Heart right ventricle (tissue), 16 donors: ENCODE results near the gene GSTK1. TPM values are rescaled to one million over a fixed set of nuclear protein-coding genes. Genes with fewer than 3 reads are reported as not detected.

Experiments
- ATAC-seq, 8 donors: fragments of 200-7000 bp; cut with Tn5 transposase; one replicate each; pipeline ENCODE4 v1.9.1; 2020; ENCODE audit warnings: mild to moderate bottlenecking in 8 of 8, moderate library complexity in 8 of 8, moderate number of reproducible peaks in 1 of 8
- DNase-seq, 2 donors: peaks; one replicate each; pipeline ENCODE4 v3.0.0-alpha.2; 2020
- H3K27ac ChIP-seq, 10 donors: fragments of 200-600 bp; sonication (generic) in 2 of 10; one replicate each; pipeline versions ENCODE4 v1.5.0 to v1.8.0; 2020 to 2022; ENCODE audit warnings: mild to moderate bottlenecking in 3 of 10
- H3K27me3 ChIP-seq, 7 donors: fragments of 200-600 bp; one replicate each; pipeline ENCODE4 v1.8.0; 2021 to 2022; ENCODE audit warnings: mild to moderate bottlenecking in 2 of 7
- H3K36me3 ChIP-seq, 9 donors: fragments of 200-600 bp; sonication (generic) in 1 of 9; one replicate each; pipeline versions ENCODE4 v1.5.0 to v1.8.0; 2020 to 2022; ENCODE audit warnings: mild to moderate bottlenecking in 2 of 9
- H3K4me1 ChIP-seq, 9 donors: fragments of 200-600 bp; sonication (generic) in 1 of 9; one replicate each; pipeline versions ENCODE4 v1.5.0 to v1.8.0; 2020 to 2022; ENCODE audit warnings: mild to moderate bottlenecking in 4 of 9
- H3K4me3 ChIP-seq, 10 donors: fragments of 200-600 bp; sonication (generic) in 2 of 10; one replicate each; pipeline versions ENCODE4 v1.5.0 to v1.8.0; 2020 to 2022; ENCODE audit warnings: mild to moderate bottlenecking in 7 of 10, moderate library complexity in 2 of 10
- H3K9me3 ChIP-seq, 11 donors: fragments of 200-600 bp in 10 of 11; sonication (generic) in 2 of 11; one replicate each; pipeline versions ENCODE4 v1.5.0 to v1.8.0; 2013 to 2022; ENCODE audit warnings: mild to moderate bottlenecking in 2 of 11, control low read depth in 1 of 11, moderate library complexity in 1 of 11
- WGBS, 2 donors: extraction: QIAGEN DNeasy Blood & Tissue Kit; methylation state at CpG; one replicate each; pipeline ENCODE4 v1.1.7; 2013; ENCODE audit warnings: inconsistent platforms in 1 of 2; 5-methylcytosine and 5-hydroxymethylcytosine counted together
- intact Hi-C, 10 donors: fragments of 100-400 bp; cut with DNase I; formaldehyde crosslinking; loops; one replicate each; pipeline versions ENCODE4 v1.11.1 to v1.14.2; 2022
- polyA plus RNA-seq, 2 donors: library from polyadenylated mRNA; stranded (reverse); fragments of 200-250 nt; gene quantifications; one replicate each; pipeline ENCODE4 v1.2.3, GENCODE V29; 2013
- total RNA-seq, 10 donors: library from RNA; stranded (reverse); fragmentation: NEBNext Ultra II Directional in 3 of 10; extraction: Animal tissue kit (Norgen Biotek cat#: 25700) in 3 of 10; gene quantifications; one replicate each; pipeline versions ENCODE4 v1.2.1 to v1.2.4, GENCODE V29; 2021 to 2023
- TF ChIP-seq, protein P1 (sequence below), 9 donors: fragments of 200-600 bp; sonication (generic) in 2 of 9; IDR thresholded peaks; one replicate each; pipeline versions ENCODE4 v1.5.0 to v1.8.0; 2021 to 2022; ENCODE audit warnings: antibody characterized with exemption in 9 of 9, mild to moderate bottlenecking in 5 of 9, moderate library complexity in 1 of 9
- donor health status: Arrhythmogenic right ventricular cardiomyopathy.
- donor health status: ischemic (EF 13 %, LVEDD 7.1; RV severe dilation, severe dysfunction).
- donor health status: healthy with polysubstance abuse.
- donor health status: DM: no; HTN: yes; CAD: no.
- donor health status: DM: no; HTN: no; CAD: no.
- donor health status: ischemic (EF 25% LVEDD 6.9; RV normal size, moderate dysfunction).
- donor health status: ischemic (EF 25% LVEDD 5.7; RV mildly dilated, moderate dysfunction).
- donor health status: healthy.
- donor health status: DM: yes; HTN: yes; CAD: no.
- donor health status: Ischemic cardiomyopathy.
- donor health status: ischemic (EF 35%, LVEDD 5.7; RV mildly dilated, moderate dysfunction).
- donor health status: nonischemic (EF 11% LVEDD 7.7; RV severe dilation, severe dysfunction).
- donor health status: DM: yes; HTN: yes; CAD: no.
- donor health status: PGD.
- donor health status: ischemic (EF 29% LVEDD 5.4; RV normal size, mild dysfunction).
- donor health status: nonischemic (EF 23%, LVEDD 6.1; RV moderate dilation, normal function).

The GSTK1 gene
- total and polyA plus RNA-seq, 12 donors = 136 to 317 (median 269) TPM

DNA sequence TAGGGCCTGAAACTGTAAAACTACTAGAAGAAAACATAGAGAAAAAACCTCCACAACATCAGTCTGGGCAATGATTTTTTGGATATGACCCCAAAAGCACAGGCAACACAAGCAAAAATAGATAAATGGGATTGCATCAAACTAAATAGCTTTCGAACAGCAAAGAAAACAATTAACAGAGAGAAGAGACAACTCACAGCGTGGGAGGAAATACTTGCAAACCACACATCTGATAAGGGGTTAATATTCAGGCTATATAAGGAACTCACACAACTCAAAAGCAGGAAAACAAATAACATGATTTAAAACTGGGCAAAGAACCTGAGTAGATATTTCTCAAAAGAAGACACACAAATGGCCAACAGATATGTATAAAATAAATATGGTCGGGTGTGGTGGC is 7.7 kb upstream of the GSTK1 start:
- Histone ChIP-seq H3K4me1 (peaks cover 0 to 26% (median 0%) of the 10 kb centered on the region in 9 donors), H3K9me3 (peaks cover 0 to 6% (median 0%) of the 10 kb centered on the region in 11 donors), H3K4me3 (no peak overlapping the region), H3K36me3 (no peaks in the 10 kb centered on the region), H3K27ac (no peak overlapping the region), H3K27me3 (no peaks in the 10 kb centered on the region)
- TF ChIP-seq, protein P1, sequence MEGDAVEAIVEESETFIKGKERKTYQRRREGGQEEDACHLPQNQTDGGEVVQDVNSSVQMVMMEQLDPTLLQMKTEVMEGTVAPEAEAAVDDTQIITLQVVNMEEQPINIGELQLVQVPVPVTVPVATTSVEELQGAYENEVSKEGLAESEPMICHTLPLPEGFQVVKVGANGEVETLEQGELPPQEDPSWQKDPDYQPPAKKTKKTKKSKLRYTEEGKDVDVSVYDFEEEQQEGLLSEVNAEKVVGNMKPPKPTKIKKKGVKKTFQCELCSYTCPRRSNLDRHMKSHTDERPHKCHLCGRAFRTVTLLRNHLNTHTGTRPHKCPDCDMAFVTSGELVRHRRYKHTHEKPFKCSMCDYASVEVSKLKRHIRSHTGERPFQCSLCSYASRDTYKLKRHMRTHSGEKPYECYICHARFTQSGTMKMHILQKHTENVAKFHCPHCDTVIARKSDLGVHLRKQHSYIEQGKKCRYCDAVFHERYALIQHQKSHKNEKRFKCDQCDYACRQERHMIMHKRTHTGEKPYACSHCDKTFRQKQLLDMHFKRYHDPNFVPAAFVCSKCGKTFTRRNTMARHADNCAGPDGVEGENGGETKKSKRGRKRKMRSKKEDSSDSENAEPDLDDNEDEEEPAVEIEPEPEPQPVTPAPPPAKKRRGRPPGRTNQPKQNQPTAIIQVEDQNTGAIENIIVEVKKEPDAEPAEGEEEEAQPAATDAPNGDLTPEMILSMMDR (IDR thresholded peaks at IDR 0.05) = no peak
- no peak for ATAC-seq
- DNase-seq = no peak
- 73 to 82% methylated on average over 3 of the region's 3 CpGs for WGBS, 2 donors
- intact Hi-C loops = no loop called here

DNA sequence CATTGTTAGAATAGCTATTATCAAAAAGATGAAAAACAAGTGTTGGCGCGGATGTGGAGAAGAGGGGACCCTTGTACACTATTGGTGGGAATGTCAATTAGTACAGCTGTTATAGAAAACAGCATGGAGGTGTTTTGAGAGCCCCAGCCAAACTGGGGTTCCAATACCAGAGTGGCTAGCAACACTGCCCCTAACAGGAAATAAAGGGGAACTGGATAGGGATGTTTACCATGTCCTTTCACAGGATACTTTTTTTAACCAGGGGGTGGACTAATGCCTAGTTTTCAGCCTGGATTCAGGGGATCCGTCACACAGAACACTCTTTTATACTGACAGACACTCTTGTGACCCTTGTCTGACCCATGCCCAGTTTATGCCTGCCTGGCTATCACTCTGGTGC is 6.9 kb upstream of the GSTK1 start:
- Histone ChIP-seq H3K4me1 (peaks cover 0 to 18% (median 0%) of the 10 kb centered on the region in 9 donors), H3K27ac (no peak overlapping the region), H3K27me3 (no peaks in the 10 kb centered on the region), H3K36me3 (no peaks in the 10 kb centered on the region), H3K4me3 (no peak overlapping the region), H3K9me3 (peaks cover 0 to 6% (median 0%) of the 10 kb centered on the region in 11 donors)
- intact Hi-C loops = no loop called here
- ATAC-seq (no peak), DNase-seq (no peak)
- TF ChIP-seq, protein P1 (IDR thresholded peaks at IDR 0.05) = peak in 1 of 9 donors; percentile 17
- WGBS, 2 donors = 84 to 85% methylated on average over 3 of the region's 3 CpGs

DNA sequence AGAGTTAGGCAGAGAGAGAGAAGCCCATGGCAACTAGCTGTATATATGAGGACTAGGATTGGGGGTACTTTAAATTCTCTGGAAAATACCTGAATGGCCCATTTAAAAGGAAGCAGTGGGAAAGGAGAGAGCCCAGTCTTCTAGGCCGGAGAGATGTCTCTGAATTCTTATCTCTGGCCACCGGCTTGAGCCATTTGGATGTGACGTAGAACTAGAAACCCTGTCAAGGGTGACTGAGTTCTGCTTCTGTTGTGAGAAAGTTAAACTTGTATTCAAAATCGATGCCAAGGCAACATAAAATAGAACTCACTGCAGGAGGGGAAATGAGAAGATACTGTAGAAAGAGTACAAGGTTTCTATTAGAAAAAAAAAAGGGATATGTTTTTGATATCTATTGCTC is 6.3 kb upstream of the GSTK1 start:
- ATAC-seq = no peak

DNA sequence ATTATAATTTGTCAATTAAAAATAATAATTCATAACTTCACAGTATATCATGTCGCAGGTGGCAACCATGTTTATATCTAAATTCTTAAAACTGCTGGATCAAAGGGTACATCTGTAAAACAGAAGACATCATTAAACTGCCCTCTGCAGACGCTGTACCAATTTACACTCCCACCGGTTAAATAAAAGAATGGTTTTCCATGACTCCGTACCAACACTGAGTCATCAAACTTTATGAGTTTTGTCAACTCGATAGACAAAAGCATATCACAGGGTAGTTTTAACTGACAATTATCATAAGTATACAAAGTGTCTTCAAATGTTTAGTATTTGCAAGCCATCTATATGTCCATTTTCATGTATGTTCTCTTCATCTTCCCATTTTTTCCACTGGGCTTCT is 5.7 kb upstream of the GSTK1 start:
- no peak for DNase-seq
- Histone ChIP-seq H3K4me3 (no peak overlapping the region), H3K27ac (no peak overlapping the region), H3K36me3 (no peaks in the 10 kb centered on the region), H3K27me3 (no peaks in the 10 kb centered on the region), H3K4me1 (peaks cover 0 to 8% (median under 1%) of the 10 kb centered on the region in 9 donors), H3K9me3 (peaks cover 0 to 6% (median 0%) of the 10 kb centered on the region in 11 donors)
- ATAC-seq = no peak
- intact Hi-C loops = no loop called here
- TF ChIP-seq, protein P1 (IDR thresholded peaks at IDR 0.05) = no peak
- WGBS, 2 donors = 85 to 90% methylated on average over 5 of the region's 5 CpGs

More for the DNA sequence above, 6.3 kb upstream of the GSTK1 start:
- Histone ChIP-seq H3K4me3 (no peak overlapping the region), H3K9me3 (peaks cover 0 to 6% (median 0%) of the 10 kb centered on the region in 11 donors), H3K36me3 (no peaks in the 10 kb centered on the region), H3K4me1 (peaks cover 0 to 12% (median 0%) of the 10 kb centered on the region in 9 donors), H3K27me3 (no peaks in the 10 kb centered on the region), H3K27ac (no peak overlapping the region)
- DNase-seq = no peak
- TF ChIP-seq, protein P1 (IDR thresholded peaks at IDR 0.05) = no peak
- 79 to 84% methylated on average over 4 of the region's 4 CpGs for WGBS, 2 donors
- intact Hi-C loops = no loop called here
